SK-N-SH treated with all-trans-retinoic acid at 6 μM for 48 hours (cell line): ENCODE data around the gene SDK2.

Experiments
- ARNTL ChIP-seq: fragments of 450-650 bp; formaldehyde crosslinking; IDR thresholded peaks from 2 replicates; pipeline ENCODE4 v1.5.0; 2020; ENCODE audit warnings: low read depth, mild to moderate bottlenecking, moderate library complexity, borderline replicate concordance
- BACH2 ChIP-seq: fragments of 250-450 bp; sonication (Bioruptor Pico); IDR thresholded peaks from 2 replicates; pipeline ENCODE4 v1.9.0; 2021; ENCODE audit warnings: mild to moderate bottlenecking, borderline replicate concordance
- CREB5 ChIP-seq: fragments of 250-450 bp; sonication (Bioruptor Pico); IDR thresholded peaks from 2 replicates; pipeline ENCODE4 v1.5.1; 2020; ENCODE audit warnings: low read depth, mild to moderate bottlenecking, moderate library complexity
- CSRNP3 ChIP-seq: fragments of 250-450 bp; sonication (Bioruptor Pico); IDR thresholded peaks from 2 replicates; pipeline ENCODE4 v1.5.1; 2021; ENCODE audit warnings: mild to moderate bottlenecking, moderate library complexity
- GLIS3 ChIP-seq: fragments of 250-450 bp; sonication (Bioruptor Pico); IDR thresholded peaks from 2 replicates; pipeline ENCODE4 v1.5.0; 2020; ENCODE audit warnings: mild to moderate bottlenecking, moderate library complexity
- OSR1 ChIP-seq: fragments of 250-450 bp; sonication (Bioruptor Pico); IDR thresholded peaks from 2 replicates; pipeline ENCODE4 v1.8.0; 2022; ENCODE audit warnings: moderate library complexity, mild to moderate bottlenecking, inconsistent platforms
- PATZ1 ChIP-seq: fragments of 250-450 bp; sonication (Bioruptor Pico); IDR thresholded peaks from 2 replicates; pipeline ENCODE4 v1.8.0; 2020; ENCODE audit warnings: mild to moderate bottlenecking, moderate library complexity, borderline replicate concordance
- RARB ChIP-seq: fragments of 250-450 bp; sonication (Bioruptor Pico); IDR thresholded peaks from 2 replicates; pipeline ENCODE4 v1.8.0; 2021; ENCODE audit warnings: mild to moderate bottlenecking, moderate library complexity
- SNAI2 ChIP-seq: fragments of 250-450 bp; sonication (Bioruptor Pico); IDR thresholded peaks from 2 replicates; pipeline ENCODE4 v1.5.0; 2020; ENCODE audit warnings: mild to moderate bottlenecking, moderate library complexity
- TOX ChIP-seq: fragments of 250-450 bp; sonication (Bioruptor Pico); IDR thresholded peaks from 2 replicates; pipeline ENCODE4 v1.8.0; 2021; ENCODE audit warnings: mild to moderate bottlenecking, moderate library complexity, borderline replicate concordance
- TSHZ2 ChIP-seq: fragments of 250-450 bp; sonication (Bioruptor Pico); IDR thresholded peaks from 2 replicates; pipeline ENCODE4 v1.5.0; 2020; ENCODE audit warnings: mild to moderate bottlenecking, moderate library complexity
- ZC3H10 ChIP-seq: fragments of 250-450 bp; sonication (Bioruptor Pico); IDR thresholded peaks from 2 replicates; pipeline ENCODE4 v1.5.1; 2021; ENCODE audit warnings: mild to moderate bottlenecking, moderate library complexity
- ZFP3 ChIP-seq: fragments of 250-450 bp; sonication (Bioruptor Pico); IDR thresholded peaks from 2 replicates; pipeline ENCODE4 v1.5.0; 2020; ENCODE audit warnings: mild to moderate bottlenecking, moderate library complexity
- ZFP30 ChIP-seq: fragments of 450-650 bp; formaldehyde crosslinking; IDR thresholded peaks from 2 replicates; pipeline ENCODE4 v1.5.0; 2022; ENCODE audit warnings: mild to moderate bottlenecking, moderate library complexity

- TF ChIP-seq GLIS3 (no peak), RARB (no peak), ARNTL (no peak), CSRNP3 (CRISPR knock-in tag) (no peak), OSR1 (CRISPR knock-in tag) (no peak), TOX (CRISPR knock-in tag) (no peak), PATZ1 (CRISPR knock-in tag) (no peak), BACH2 (no peak), ZFP3 (CRISPR knock-in tag) (no peak), SNAI2 (no peak), ZC3H10 (CRISPR knock-in tag) (no peak), TSHZ2 (CRISPR knock-in tag) (no peak), ZFP30 (CRISPR knock-in tag) (no peak), CREB5 (CRISPR knock-in tag) (no peak)
Observed at GRCh38 chr17:73660366-73660765, 16.1 kb upstream of the SDK2 start.
